NCI-H524 treated with DMSO at 0.1 percent for 48 hours (cell line): ENCODE data around the gene AGBL1.
A peak's percentile ranks its signal among the peaks of the same experiment; 100 is the strongest.

Experiments used
- DNase-seq: peaks from one replicate; lab custom pipeline; 2025; lab: John Stamatoyannopoulos, UW

Gene AGBL1

GRCh38 chr15:86322629-86323028 is 243.0 kb downstream of the AGBL1 start:
- no peak for DNase-seq

GRCh38 chr15:86327230-86327865 is 247.7 kb downstream of the AGBL1 start:
- no peak for DNase-seq

GRCh38 chr15:86328658-86329057 is 249.0 kb downstream of the AGBL1 start:
- no peak for DNase-seq

GRCh38 chr15:86329311-86330013 is 249.8 kb downstream of the AGBL1 start:
- DNase-seq, result no peak

- DNase-seq, result no peak
Observed at GRCh38 chr15:86333819-86334218, 254.1 kb downstream of the AGBL1 start.

GRCh38 chr15:86336051-86336788 is 256.5 kb downstream of the AGBL1 start:
- DNase-seq, result no peak

GRCh38 chr15:86337071-86337470 is 257.4 kb downstream of the AGBL1 start:
- no peak for DNase-seq

- no peak for DNase-seq
Observed at GRCh38 chr15:86347245-86347644, 267.6 kb downstream of the AGBL1 start.

GRCh38 chr15:86349565-86349964 is 269.9 kb downstream of the AGBL1 start:
- DNase-seq, result no peak

GRCh38 chr15:86353213-86353612 is 273.5 kb downstream of the AGBL1 start:
- DNase-seq, result no peak

GRCh38 chr15:86355361-86355760 is 275.7 kb downstream of the AGBL1 start:
- DNase-seq, result no peak

GRCh38 chr15:86355801-86356200 is 276.1 kb downstream of the AGBL1 start:
- DNase-seq, result no peak

GRCh38 chr15:86362555-86362954 is 282.9 kb downstream of the AGBL1 start:
- DNase-seq, result no peak

- no peak for DNase-seq
Observed at GRCh38 chr15:86373147-86373546, 293.5 kb downstream of the AGBL1 start.

GRCh38 chr15:86375733-86376280 is 296.1 kb downstream of the AGBL1 start:
- no peak for DNase-seq

- DNase-seq, result no peak
Observed at GRCh38 chr15:86377914-86378313, 298.2 kb downstream of the AGBL1 start.

- DNase-seq, result no peak
Observed at GRCh38 chr15:86382341-86382740, 302.7 kb downstream of the AGBL1 start.

GRCh38 chr15:86383611-86384010 is 303.9 kb downstream of the AGBL1 start:
- DNase-seq, result no peak

GRCh38 chr15:86384186-86384585 is 304.5 kb downstream of the AGBL1 start:
- DNase-seq, result peak; percentile 79

- DNase-seq, result no peak
Observed at GRCh38 chr15:86392296-86392695, 312.6 kb downstream of the AGBL1 start.

- DNase-seq, result no peak
Observed at GRCh38 chr15:86392874-86393273, 313.2 kb downstream of the AGBL1 start.

GRCh38 chr15:86394866-86395265 is 315.2 kb downstream of the AGBL1 start:
- no peak for DNase-seq
